Measurements from ENCODE around the gene SLC18A2. TPM values are rescaled to one million over a fixed set of nuclear protein-coding genes. Genes with fewer than 3 reads are reported as not detected.

The SLC18A2 gene
- total RNA-seq, 1 experiment from 2014 or later, result not detected

- intact Hi-C loops (cut with micrococcal nuclease; ENCODE audit: unreplicated experiment) (no loop called here), in situ Hi-C loops (cut with HindIII; ENCODE audit: low pct_unique_long_range_greater_than_20kb, low sequenced_read_pairs) (no loop called here)
- Histone ChIP-seq H3K4me3 (ENCODE audit: low read depth in 2 of 2, low read length in 2 of 2) (no peak overlapping the region), H3K27ac (ENCODE audit: low read length) (no peak overlapping the region), H3K36me3 (ENCODE audit: control insufficient read depth, insufficient read depth, low read length) (no peaks in the 10 kb centered on the region), H3K27me3 (ENCODE audit: control insufficient read depth, insufficient read depth, low read length) (peaks cover 32% of the 10 kb centered on the region), H3K4me1 (ENCODE audit: control insufficient read depth, insufficient read depth, low read length) (no peaks in the 10 kb centered on the region), H3K9me3 (ENCODE audit: control insufficient read depth, insufficient read depth, low read depth, low read length) (no peaks in the 10 kb centered on the region)
- DNase-seq (ENCODE audit: low read depth, low spot score), result no peak
- CTCF ChIA-PET, result no interaction called here
- POLR2A ChIA-PET, result no interaction called here
- no TSS peak for BruUV-seq (replicated peaks)
- no peak for ATAC-seq
- TF ChIP-seq TCF7L2 (IDR thresholded peaks at IDR 0.05; ENCODE audit: low read depth, low read length) (no peak), SIN3A (IDR thresholded peaks at IDR 0.05; ENCODE audit: borderline replicate concordance, insufficient read depth, low read depth, low read length) (no peak), POLR2AphosphoS5 (IDR thresholded peaks at IDR 0.05; ENCODE audit: low read depth, low read length) (no peak)
- TF ChIP-seq, protein P1, sequence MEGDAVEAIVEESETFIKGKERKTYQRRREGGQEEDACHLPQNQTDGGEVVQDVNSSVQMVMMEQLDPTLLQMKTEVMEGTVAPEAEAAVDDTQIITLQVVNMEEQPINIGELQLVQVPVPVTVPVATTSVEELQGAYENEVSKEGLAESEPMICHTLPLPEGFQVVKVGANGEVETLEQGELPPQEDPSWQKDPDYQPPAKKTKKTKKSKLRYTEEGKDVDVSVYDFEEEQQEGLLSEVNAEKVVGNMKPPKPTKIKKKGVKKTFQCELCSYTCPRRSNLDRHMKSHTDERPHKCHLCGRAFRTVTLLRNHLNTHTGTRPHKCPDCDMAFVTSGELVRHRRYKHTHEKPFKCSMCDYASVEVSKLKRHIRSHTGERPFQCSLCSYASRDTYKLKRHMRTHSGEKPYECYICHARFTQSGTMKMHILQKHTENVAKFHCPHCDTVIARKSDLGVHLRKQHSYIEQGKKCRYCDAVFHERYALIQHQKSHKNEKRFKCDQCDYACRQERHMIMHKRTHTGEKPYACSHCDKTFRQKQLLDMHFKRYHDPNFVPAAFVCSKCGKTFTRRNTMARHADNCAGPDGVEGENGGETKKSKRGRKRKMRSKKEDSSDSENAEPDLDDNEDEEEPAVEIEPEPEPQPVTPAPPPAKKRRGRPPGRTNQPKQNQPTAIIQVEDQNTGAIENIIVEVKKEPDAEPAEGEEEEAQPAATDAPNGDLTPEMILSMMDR (IDR thresholded peaks at IDR 0.05), result no peak
- TF ChIP-seq, protein P2, sequence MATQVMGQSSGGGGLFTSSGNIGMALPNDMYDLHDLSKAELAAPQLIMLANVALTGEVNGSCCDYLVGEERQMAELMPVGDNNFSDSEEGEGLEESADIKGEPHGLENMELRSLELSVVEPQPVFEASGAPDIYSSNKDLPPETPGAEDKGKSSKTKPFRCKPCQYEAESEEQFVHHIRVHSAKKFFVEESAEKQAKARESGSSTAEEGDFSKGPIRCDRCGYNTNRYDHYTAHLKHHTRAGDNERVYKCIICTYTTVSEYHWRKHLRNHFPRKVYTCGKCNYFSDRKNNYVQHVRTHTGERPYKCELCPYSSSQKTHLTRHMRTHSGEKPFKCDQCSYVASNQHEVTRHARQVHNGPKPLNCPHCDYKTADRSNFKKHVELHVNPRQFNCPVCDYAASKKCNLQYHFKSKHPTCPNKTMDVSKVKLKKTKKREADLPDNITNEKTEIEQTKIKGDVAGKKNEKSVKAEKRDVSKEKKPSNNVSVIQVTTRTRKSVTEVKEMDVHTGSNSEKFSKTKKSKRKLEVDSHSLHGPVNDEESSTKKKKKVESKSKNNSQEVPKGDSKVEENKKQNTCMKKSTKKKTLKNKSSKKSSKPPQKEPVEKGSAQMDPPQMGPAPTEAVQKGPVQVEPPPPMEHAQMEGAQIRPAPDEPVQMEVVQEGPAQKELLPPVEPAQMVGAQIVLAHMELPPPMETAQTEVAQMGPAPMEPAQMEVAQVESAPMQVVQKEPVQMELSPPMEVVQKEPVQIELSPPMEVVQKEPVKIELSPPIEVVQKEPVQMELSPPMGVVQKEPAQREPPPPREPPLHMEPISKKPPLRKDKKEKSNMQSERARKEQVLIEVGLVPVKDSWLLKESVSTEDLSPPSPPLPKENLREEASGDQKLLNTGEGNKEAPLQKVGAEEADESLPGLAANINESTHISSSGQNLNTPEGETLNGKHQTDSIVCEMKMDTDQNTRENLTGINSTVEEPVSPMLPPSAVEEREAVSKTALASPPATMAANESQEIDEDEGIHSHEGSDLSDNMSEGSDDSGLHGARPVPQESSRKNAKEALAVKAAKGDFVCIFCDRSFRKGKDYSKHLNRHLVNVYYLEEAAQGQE (IDR thresholded peaks at IDR 0.05; ENCODE audit: insufficient read depth in 1 of 2, low read depth in 2 of 2, low read length in 1 of 2), result no peak
Observed at GRCh38 chr10:117253908-117254307, 13.0 kb downstream of the SLC18A2 start.

- peaks cover 31% of the 10 kb centered on the region for H3K27me3 ChIP-seq (ENCODE audit: control insufficient read depth, insufficient read depth, low read length)
- ATAC-seq, result no peak
Observed at GRCh38 chr10:117254338-117254737, 13.4 kb downstream of the SLC18A2 start.

More at GRCh38 chr10:117254338-117254737, 13.4 kb downstream of the SLC18A2 start:
- Histone ChIP-seq H3K36me3 (ENCODE audit: control insufficient read depth, insufficient read depth, low read length) (no peaks in the 10 kb centered on the region), H3K4me3 (ENCODE audit: low read depth in 2 of 2, low read length in 2 of 2) (no peak overlapping the region), H3K9me3 (ENCODE audit: control insufficient read depth, insufficient read depth, low read depth, low read length) (no peaks in the 10 kb centered on the region), H3K4me1 (ENCODE audit: control insufficient read depth, insufficient read depth, low read length) (no peaks in the 10 kb centered on the region), H3K27ac (ENCODE audit: low read length) (no peak overlapping the region)
- intact Hi-C loops (cut with micrococcal nuclease; ENCODE audit: unreplicated experiment), result no loop called here
- ChIA-PET POLR2A (no interaction called here), CTCF (no interaction called here)
- in situ Hi-C loops (cut with HindIII; ENCODE audit: low pct_unique_long_range_greater_than_20kb, low sequenced_read_pairs), result no loop called here
- no TSS peak for BruUV-seq (replicated peaks)
- DNase-seq (ENCODE audit: low read depth, low spot score), result no peak
- TF ChIP-seq TCF7L2 (IDR thresholded peaks at IDR 0.05; ENCODE audit: low read depth, low read length), result no peak
- TF ChIP-seq SIN3A (IDR thresholded peaks at IDR 0.05; ENCODE audit: borderline replicate concordance, insufficient read depth, low read depth, low read length), result no peak
- TF ChIP-seq, protein P2 (IDR thresholded peaks at IDR 0.05; ENCODE audit: insufficient read depth in 1 of 2, low read depth in 2 of 2, low read length in 1 of 2), result peak; percentile 65 to 78
